Colonic mucosa (tissue), 4 donors: ENCODE data around the gene SPEN. TPM values are rescaled to one million over a fixed set of nuclear protein-coding genes. Genes with fewer than 3 reads are reported as not detected.

ENCODE experiments used
- DNase-seq: peaks from one replicate; pipeline ENCODE4 v3.0.0-alpha.2; 2020
- H3K27ac ChIP-seq: fragments of 200-600 bp; one replicate; pipeline ENCODE4 v1.8.0; 2021
- H3K27me3 ChIP-seq: fragments of 200-600 bp; one replicate; pipeline ENCODE4 v1.8.0; 2021
- H3K36me3 ChIP-seq: fragments of 200-600 bp; one replicate; pipeline ENCODE4 v1.8.0; 2021
- H3K4me1 ChIP-seq: fragments of 200-600 bp; one replicate; pipeline ENCODE4 v1.8.0; 2021; ENCODE audit warnings: mild to moderate bottlenecking
- H3K4me3 ChIP-seq: fragments of 200-600 bp; one replicate; pipeline ENCODE4 v1.8.0; 2021
- H3K9ac ChIP-seq, 2 donors: one replicate each; pipeline ENCODE4 v1.7.0; 2013; ENCODE audit warnings: control low read depth in 2 of 2, low read depth in 2 of 2, low read length in 2 of 2
- H3K9me3 ChIP-seq: fragments of 200-600 bp; one replicate; pipeline ENCODE4 v1.8.0; 2021
- CTCF ChIP-seq: fragments of 200-600 bp; IDR thresholded peaks from one replicate; pipeline ENCODE4 v1.8.0; 2022; ENCODE audit warnings: antibody characterized with exemption, mild to moderate bottlenecking
- intact Hi-C: fragments of 100-400 bp; cut with DNase I; formaldehyde crosslinking; loops from one replicate; pipeline ENCODE4 v1.14.1; 2022
- total RNA-seq, 2 donors: library from RNA; stranded (reverse); fragmentation: NEBNext Ultra II Directional in 1 of 2; extraction: Animal tissue kit (Norgen Biotek cat#: 25700) in 1 of 2; gene quantifications; one replicate each; pipeline ENCODE4 v1.2.1, GENCODE V29; 2021
- donor health status: healthy.
- donor health status: DM: no; HTN: no; CAD: no.
- donor health status: DM: no; HTN: no; CAD: no.

SPEN gene
- total RNA-seq, 2 donors from 2014 or later, result 40.9 to 42.5 TPM

- DNase-seq, result peak; percentile 62
- peak overlapping the region; percentile 78 to 99 for H3K9ac ChIP-seq
- no peaks in the 10 kb centered on the region for H3K27me3 ChIP-seq
- H3K9me3 ChIP-seq, result no peaks in the 10 kb centered on the region
- H3K27ac ChIP-seq, result peak overlapping the region; percentile 97
- intact Hi-C loops, result loop anchor here (5.0 kb wide), 1 partner anchor 37 kb away; no protein-coding TSS in a partner anchor
- TF ChIP-seq CTCF, result no peak
- H3K36me3 ChIP-seq, result no peaks in the 10 kb centered on the region
- peaks cover 8% of the 10 kb centered on the region for H3K4me1 ChIP-seq
- H3K4me3 ChIP-seq, result peak overlapping the region; percentile 85
These were observed 2.3 kb downstream of the SPEN start for GRCh38 chr1:15849775-15850324.

GRCh38 chr1:15850471-15851001, 3.0 kb downstream of the SPEN start:
- Histone ChIP-seq H3K4me3 (no peak overlapping the region), H3K27ac (peak overlapping the region; percentile 97), H3K9me3 (no peaks in the 10 kb centered on the region), H3K4me1 (peaks cover 8% of the 10 kb centered on the region), H3K9ac (peak overlapping the region in 1 of 2 donors; percentile 99), H3K36me3 (no peaks in the 10 kb centered on the region), H3K27me3 (no peaks in the 10 kb centered on the region)
- no peak for DNase-seq
- intact Hi-C loops, result no loop called here
- TF ChIP-seq CTCF, result no peak

- Histone ChIP-seq H3K4me3 (no peak overlapping the region), H3K27me3 (no peaks in the 10 kb centered on the region), H3K27ac (no peak overlapping the region), H3K36me3 (no peaks in the 10 kb centered on the region), H3K9ac (no peak overlapping the region), H3K9me3 (no peaks in the 10 kb centered on the region), H3K4me1 (peaks cover 8% of the 10 kb centered on the region)
- no peak for DNase-seq
- no peak for TF ChIP-seq CTCF
- intact Hi-C loops, result no loop called here
These were observed 3.9 kb downstream of the SPEN start for GRCh38 chr1:15851210-15852035.

GRCh38 chr1:15852036-15852827, 4.7 kb downstream of the SPEN start:
- TF ChIP-seq CTCF, result no peak
- no peaks in the 10 kb centered on the region for H3K36me3 ChIP-seq
- no peak overlapping the region for H3K4me3 ChIP-seq
- H3K27ac ChIP-seq, result no peak overlapping the region
- intact Hi-C loops, result no loop called here
- H3K27me3 ChIP-seq, result no peaks in the 10 kb centered on the region
- H3K9me3 ChIP-seq, result no peaks in the 10 kb centered on the region
- peaks cover 8% of the 10 kb centered on the region for H3K4me1 ChIP-seq
- DNase-seq, result no peak
- H3K9ac ChIP-seq, result no peak overlapping the region

GRCh38 chr1:15852828-15853302, 5.4 kb downstream of the SPEN start:
- intact Hi-C loops, result no loop called here
- TF ChIP-seq CTCF, result no peak
- Histone ChIP-seq H3K27me3 (no peaks in the 10 kb centered on the region), H3K36me3 (no peaks in the 10 kb centered on the region), H3K9ac (no peak overlapping the region), H3K27ac (no peak overlapping the region), H3K4me3 (no peak overlapping the region), H3K4me1 (peaks cover 8% of the 10 kb centered on the region), H3K9me3 (no peaks in the 10 kb centered on the region)
- DNase-seq, result no peak
